SK-N-SH (cell line): ENCODE measurements around the gene ZFP92. TPM values are rescaled to one million over a fixed set of nuclear protein-coding genes. Genes with fewer than 3 reads are reported as not detected.
A peak's percentile ranks its signal among the peaks of the same experiment; 100 is the strongest.

Source experiments
- CTCF ChIA-PET: fragments of 300-600, 350-600 bp; formaldehyde crosslinking; extraction: SDS; loops from one replicate; lab custom pipeline; 2021; lab: Yijun Ruan, JAX
- POLR2A ChIA-PET: fragments of 350-600 bp; sonication (Branson Sonifier 250); formaldehyde crosslinking; extraction: SDS; loops from one replicate; lab custom pipeline; 2020; ENCODE audit warnings: antibody characterized with exemption, inconsistent platforms; lab: Yijun Ruan, JAX
- DNase-seq: peaks from one replicate; pipeline ENCODE4 v3.0.0; 2012
- H2AFZ ChIP-seq: fragments of 200-600 bp; sonication (generic); 2 replicates; pipeline ENCODE4 v1.8.1; 2016; ENCODE audit warnings: antibody characterized with exemption, mild to moderate bottlenecking, low read depth
- H3F3A ChIP-seq: fragments of 200-600 bp; sonication (generic); replicated peaks from 2 replicates; pipeline ENCODE3; 2016; ENCODE audit warnings: antibody characterized with exemption, mild to moderate bottlenecking; ENCODE audit not compliant: insufficient read depth
- H3K27ac ChIP-seq, 2 experiments: fragments of 200-500 bp in 1 of 2; fragments of 200-600 bp in 1 of 2; sonication (Bioruptor generic) in 1 of 2; sonication (generic), shearing (Covaris generic) in 1 of 2; 2 replicates each; pipeline versions ENCODE4 v1.5.1 to v1.6.1; 2014 to 2016; ENCODE audit warnings: low read depth in 2 of 2, inconsistent platforms in 1 of 2, low read length in 1 of 2, mild to moderate bottlenecking in 1 of 2, mixed read lengths in 1 of 2
- H3K27me3 ChIP-seq: fragments of 200-600 bp; sonication (generic), shearing (Covaris generic); 2 replicates; pipeline ENCODE4 v1.6.1; 2016; ENCODE audit warnings: mixed run types; ENCODE audit not compliant: insufficient read depth
- H3K36me3 ChIP-seq, 2 experiments: fragments of 200-500 bp in 1 of 2; fragments of 200-600 bp in 1 of 2; sonication (Bioruptor generic) in 1 of 2; sonication (generic) in 1 of 2; replicated peaks in 1 of 2; 2 replicates each; pipeline versions ENCODE3 to v1.5.1; 2014 to 2016; ENCODE audit warnings: low read length in 1 of 2, mild to moderate bottlenecking in 1 of 2; ENCODE audit not compliant: insufficient read depth in 2 of 2, control insufficient read depth in 1 of 2
- H3K4me1 ChIP-seq, 2 experiments: fragments of 200-500 bp in 1 of 2; fragments of 200-600 bp in 1 of 2; sonication (Bioruptor generic) in 1 of 2; sonication (generic), shearing (Covaris generic) in 1 of 2; 2 replicates each; pipeline versions ENCODE4 v1.5.1 to v1.6.1; 2014 to 2016; ENCODE audit warnings: low read depth in 1 of 2, low read length in 1 of 2, mixed run types in 1 of 2; ENCODE audit not compliant: insufficient read depth in 2 of 2, control insufficient read depth in 1 of 2
- H3K4me2 ChIP-seq: fragments of 200-600 bp; sonication (generic), shearing (Covaris generic); 2 replicates; pipeline ENCODE4 v1.6.1; 2017; ENCODE audit warnings: mixed run types
- H3K4me3 ChIP-seq, 2 experiments: fragments of 200-500 bp in 1 of 2; fragments of 200-600 bp in 1 of 2; sonication (Bioruptor generic) in 1 of 2; sonication (generic), shearing (Covaris generic) in 1 of 2; 2 replicates each; pipeline versions ENCODE4 v1.5.1 to v1.8.1; 2014 to 2016; ENCODE audit warnings: low read depth in 2 of 2, inconsistent platforms in 1 of 2, low read length in 1 of 2, mild to moderate bottlenecking in 1 of 2, mixed read lengths in 1 of 2, moderate library complexity in 1 of 2
- H3K79me2 ChIP-seq: fragments of 200-600 bp; sonication (generic); 2 replicates; pipeline ENCODE4 v1.8.1; 2017; ENCODE audit warnings: mild to moderate bottlenecking; ENCODE audit not compliant: insufficient read depth
- H3K9ac ChIP-seq: fragments of 200-600 bp; sonication (generic); 2 replicates; pipeline ENCODE4 v1.6.1; 2017; ENCODE audit warnings: mixed run types
- H3K9me2 ChIP-seq: fragments of 200-600 bp; sonication (generic); 2 replicates; pipeline ENCODE4 v1.6.1; 2017; ENCODE audit warnings: mixed run types
- H3K9me3 ChIP-seq: fragments of 200-600 bp; sonication (generic); 2 replicates; pipeline ENCODE4 v1.6.1; 2017; ENCODE audit warnings: mixed run types, mild to moderate bottlenecking, moderate library complexity
- H4K20me1 ChIP-seq: fragments of 200-600 bp; sonication (generic); 2 replicates; pipeline ENCODE4 v1.6.1; 2017; ENCODE audit warnings: mild to moderate bottlenecking, mixed run types; ENCODE audit not compliant: insufficient read depth
- CHD2 ChIP-seq: fragments of 150-350 bp; IDR thresholded peaks from 2 replicates; pipeline ENCODE4 v1.6.1; 2018; ENCODE audit warnings: low read length; ENCODE audit not compliant: partially characterized antibody
- EP300 ChIP-seq, 2 experiments: IDR thresholded peaks; 2 replicates each; pipeline versions ENCODE4 v1.4.0 to v1.6.1; 2012; ENCODE audit warnings: borderline replicate concordance in 1 of 2, low read depth in 1 of 2, low read length in 1 of 2
- EZH2phosphoT487 ChIP-seq: fragments of 200-600 bp; sonication (generic); IDR thresholded peaks from 2 replicates; pipeline ENCODE4 v1.6.1; 2017; ENCODE audit warnings: low read depth, mixed run types, mild to moderate bottlenecking, antibody characterized with exemption, moderate library complexity, borderline replicate concordance
- FOSL2 ChIP-seq: IDR thresholded peaks from 2 replicates; pipeline ENCODE4 v1.4.0; 2012; ENCODE audit warnings: low read depth, mild to moderate bottlenecking, moderate library complexity, borderline replicate concordance
- FOXM1 ChIP-seq: IDR thresholded peaks from 2 replicates; pipeline ENCODE4 v1.4.0; 2012; ENCODE audit warnings: low read depth, mild to moderate bottlenecking
- GABPA ChIP-seq: IDR thresholded peaks from 2 replicates; pipeline ENCODE4 v1.4.0; 2012; ENCODE audit warnings: low read depth, mild to moderate bottlenecking
- GATA2 ChIP-seq: sonication (generic); formaldehyde crosslinking; IDR thresholded peaks from 2 replicates; pipeline ENCODE4 v1.5.0; 2020; ENCODE audit warnings: mild to moderate bottlenecking, missing genetic modification reagents
- JUND ChIP-seq: IDR thresholded peaks from 2 replicates; pipeline ENCODE4 v1.4.0; 2012
- PBX3 ChIP-seq: IDR thresholded peaks from 2 replicates; pipeline ENCODE4; 2012
- POLR2AphosphoS5 ChIP-seq: IDR thresholded peaks from 2 replicates; pipeline ENCODE4 v1.6.1; 2012; ENCODE audit warnings: low read depth, low read length
- RAD21 ChIP-seq: IDR thresholded peaks from 2 replicates; pipeline ENCODE4 v1.6.1; 2012; ENCODE audit warnings: mild to moderate bottlenecking, low read length
- RCOR1 ChIP-seq: fragments of 150-350 bp; IDR thresholded peaks from 2 replicates; pipeline ENCODE4 v1.6.1; 2017; ENCODE audit warnings: antibody characterized with exemption, low read length
- RFX5 ChIP-seq: IDR thresholded peaks from 2 replicates; pipeline ENCODE4 v1.6.1; 2012; ENCODE audit warnings: mild to moderate bottlenecking, improper control_type of control experiment, low read length
- SIN3A ChIP-seq: IDR thresholded peaks from 2 replicates; pipeline ENCODE4 v1.6.1; 2012; ENCODE audit warnings: low read depth, mild to moderate bottlenecking, low read length, moderate library complexity, borderline replicate concordance
- SMC3 ChIP-seq: IDR thresholded peaks from 2 replicates; pipeline ENCODE4 v1.6.1; 2012; ENCODE audit warnings: low read depth, low read length, improper control_type of control experiment
- TAF1 ChIP-seq: IDR thresholded peaks from 2 replicates; pipeline ENCODE4 v1.6.1; 2012; ENCODE audit warnings: low read depth, mild to moderate bottlenecking, low read length, moderate library complexity, borderline replicate concordance
- TCF12 ChIP-seq: IDR thresholded peaks from 2 replicates; pipeline ENCODE4 v1.4.0; 2012
- TEAD4 ChIP-seq: IDR thresholded peaks from 2 replicates; pipeline ENCODE4 v1.4.0; 2012; ENCODE audit warnings: mild to moderate bottlenecking, borderline replicate concordance; ENCODE audit not compliant: insufficient read depth
- USF2 ChIP-seq: fragments of 150-350 bp; IDR thresholded peaks from 2 replicates; pipeline ENCODE4 v1.6.1; 2017; ENCODE audit warnings: antibody characterized with exemption, low read length, low read depth, borderline replicate concordance
- YY1 ChIP-seq: IDR thresholded peaks from 2 replicates; pipeline ENCODE4 v1.4.0; 2012; ENCODE audit warnings: low read depth, mild to moderate bottlenecking
- WGBS: methylation state at CpG from one replicate; pipeline ENCODE4 v1.1.6; 2017; ENCODE audit warnings: low lambda C conversion rate; 5-methylcytosine and 5-hydroxymethylcytosine counted together
- polyA plus RNA-seq, 3 experiments: library from polyadenylated mRNA; depleted of rRNA; stranded (reverse); fragments of >200 nt; gene quantifications; 2 replicates each; pipeline ENCODE4 v1.2.3, GENCODE V29; 2012
- TF ChIP-seq, protein P1 (sequence below): fragments of 200-600 bp; sonication (generic); IDR thresholded peaks from 2 replicates; pipeline ENCODE4 v1.6.1; 2017; ENCODE audit warnings: antibody characterized with exemption, mild to moderate bottlenecking, moderate library complexity

The ZFP92 gene
- polyA plus RNA-seq, 1 of the 3 experiments (the other 2 are of a cell fraction): 0.28 TPM

- no peak overlapping the region for H3K4me2 ChIP-seq
- H2AFZ ChIP-seq: no peak overlapping the region
- WGBS: no CpG with 5 or more reads among the region's 9 CpGs
- H3K27me3 ChIP-seq: no peaks in the 10 kb centered on the region
- H3K9me3 ChIP-seq: no peaks in the 10 kb centered on the region
- no peak overlapping the region for H3K9ac ChIP-seq
- H3F3A ChIP-seq: peaks cover 3% of the 10 kb centered on the region
- H3K27ac ChIP-seq: no peak overlapping the region
- TF ChIP-seq FOSL2: no peak
- TF ChIP-seq TCF12: no peak
- no peak for TF ChIP-seq RCOR1
- TF ChIP-seq EZH2phosphoT487: no peak
- TF ChIP-seq GATA2 (CRISPR knock-in tag): no peak
- TF ChIP-seq RFX5: no peak
- no peak for TF ChIP-seq YY1
- no peak for TF ChIP-seq USF2
- TF ChIP-seq PBX3: no peak
- no peak for TF ChIP-seq JUND
- ChIA-PET CTCF (interaction anchor here (1.1 to 3.2 kb wide), 7 partner anchors 12 to 439 kb away, joined by 3 to 17 read pairs (median 3); no protein-coding TSS in a partner anchor), POLR2A (no interaction called here)
- DNase-seq: no peak
- no peaks in the 10 kb centered on the region for H3K9me2 ChIP-seq
- no peaks in the 10 kb centered on the region for H4K20me1 ChIP-seq
- H3K36me3 ChIP-seq: no peaks in the 10 kb centered on the region
- no peaks in the 10 kb centered on the region for H3K79me2 ChIP-seq
- H3K4me1 ChIP-seq: peaks cover 0 to 3% of the 10 kb centered on the region in 2 experiments; a peak in 1 of 4 replicates
- no peak overlapping the region for H3K4me3 ChIP-seq
Observed at GRCh38 chrX:153380691-153381090, 30.6 kb upstream of the ZFP92 start.

- H3K27me3 ChIP-seq: peaks cover 12% of the 10 kb centered on the region; the same call in 1 of the 2 replicates
- peak overlapping the region; percentile 55 for H3K4me2 ChIP-seq
- H3K36me3 ChIP-seq: no peaks in the 10 kb centered on the region
- 0 out of 2 replicates have a peak overlapping the region, but pooled peaks have one; percentile 26 for H3K9ac ChIP-seq
- peak overlapping the region in 1 of 2 experiments; percentile 70; a peak in 1 of 4 replicates for H3K27ac ChIP-seq
- no peak overlapping the region for H3K4me3 ChIP-seq
- ChIA-PET POLR2A (no interaction called here), CTCF (interaction anchor here (0.6 to 3.2 kb wide), 14 partner anchors 11 to 440 kb away, joined by 3 to 17 read pairs (median 3); no protein-coding TSS in a partner anchor)
- H3K9me2 ChIP-seq: no peaks in the 10 kb centered on the region
- peaks cover 0 to 3% of the 10 kb centered on the region in 2 experiments; a peak in 1 of 4 replicates for H3K4me1 ChIP-seq
- DNase-seq: peak; percentile 84
- WGBS: 19% methylated on average over 10 of the region's 12 CpGs
- peaks cover 3% of the 10 kb centered on the region for H3F3A ChIP-seq
- H4K20me1 ChIP-seq: no peaks in the 10 kb centered on the region
- no peaks in the 10 kb centered on the region for H3K9me3 ChIP-seq
- H3K79me2 ChIP-seq: no peaks in the 10 kb centered on the region
- no peak overlapping the region for H2AFZ ChIP-seq
- TF ChIP-seq EP300 (IDR thresholded peaks at IDR 0.05; ENCODE audit: borderline replicate concordance in 1 of 2, low read depth in 1 of 2, low read length in 1 of 2) (0 out of 4 replicates have a peak, but pooled peaks of 1 of the 2 experiments have one; percentile 13), GATA2 (CRISPR knock-in tag) (no peak), GABPA (no peak), YY1 (no peak), FOXM1 (no peak), SMC3 (peak; percentile 35; the same call in 1 of the 2 replicates), SIN3A (no peak), EZH2phosphoT487 (no peak), CHD2 (no peak), TAF1 (no peak), TEAD4 (no peak), POLR2AphosphoS5 (no peak), USF2 (no peak), RAD21 (peak; percentile 78)
- TF ChIP-seq, protein P1, sequence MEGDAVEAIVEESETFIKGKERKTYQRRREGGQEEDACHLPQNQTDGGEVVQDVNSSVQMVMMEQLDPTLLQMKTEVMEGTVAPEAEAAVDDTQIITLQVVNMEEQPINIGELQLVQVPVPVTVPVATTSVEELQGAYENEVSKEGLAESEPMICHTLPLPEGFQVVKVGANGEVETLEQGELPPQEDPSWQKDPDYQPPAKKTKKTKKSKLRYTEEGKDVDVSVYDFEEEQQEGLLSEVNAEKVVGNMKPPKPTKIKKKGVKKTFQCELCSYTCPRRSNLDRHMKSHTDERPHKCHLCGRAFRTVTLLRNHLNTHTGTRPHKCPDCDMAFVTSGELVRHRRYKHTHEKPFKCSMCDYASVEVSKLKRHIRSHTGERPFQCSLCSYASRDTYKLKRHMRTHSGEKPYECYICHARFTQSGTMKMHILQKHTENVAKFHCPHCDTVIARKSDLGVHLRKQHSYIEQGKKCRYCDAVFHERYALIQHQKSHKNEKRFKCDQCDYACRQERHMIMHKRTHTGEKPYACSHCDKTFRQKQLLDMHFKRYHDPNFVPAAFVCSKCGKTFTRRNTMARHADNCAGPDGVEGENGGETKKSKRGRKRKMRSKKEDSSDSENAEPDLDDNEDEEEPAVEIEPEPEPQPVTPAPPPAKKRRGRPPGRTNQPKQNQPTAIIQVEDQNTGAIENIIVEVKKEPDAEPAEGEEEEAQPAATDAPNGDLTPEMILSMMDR: peak; percentile 27; the same call in 1 of the 2 replicates
Observed at GRCh38 chrX:153381684-153382532, 29.4 kb upstream of the ZFP92 start.
